Measurements from ENCODE around the gene PLEKHA8.
A peak's percentile ranks its signal among the peaks of the same experiment; 100 is the strongest.

Gene PLEKHA8

GRCh38 chr7:30115709-30116297 lies 87.6 kb downstream of the PLEKHA8 start:
- Histone ChIP-seq H3K27ac (no peak overlapping the region), H3K4me3 (no peak overlapping the region), H3K27me3 (no peaks in the 10 kb centered on the region), H3K4me2 (no peak overlapping the region), H4K20me1 (no peaks in the 10 kb centered on the region), H3K9ac (no peak overlapping the region), H3K36me3 (peaks cover 2 to 27% (median 12%) of the 10 kb centered on the region in 11 experiments; a peak in 11 of 22 replicates), H3K9me3 (replicated peaks in 1 of 11) (peaks cover 29 to 47% (median 43%) of the 10 kb centered on the region in 11 experiments), H3K4me1 (peaks cover 0 to 6% (median under 1%) of the 10 kb centered on the region in 10 experiments; a peak in 3 of 20 replicates)
- TF ChIP-seq Cebpa-rat (IDR thresholded peaks at IDR 0.05) = no peak

GRCh38 chr7:30116771-30117170 lies 88.6 kb downstream of the PLEKHA8 start:
- Histone ChIP-seq H3K4me1 (peaks cover 6 to 15% (median 9%) of the 10 kb centered on the region in 10 experiments; a peak in 18 of 20 replicates), H3K36me3 (peaks cover 4 to 31% (median 10%) of the 10 kb centered on the region in 11 experiments; a peak in 10 of 22 replicates), H3K4me2 (peak overlapping the region in 2 of 11 experiments; percentile 6 to 14; a peak in 1 of 22 replicates), H4K20me1 (no peaks in the 10 kb centered on the region), H3K27ac (no peak overlapping the region), H3K4me3 (no peak overlapping the region), H3K9ac (no peak overlapping the region), H3K9me3 (replicated peaks in 1 of 11) (peaks cover 22 to 51% (median 42%) of the 10 kb centered on the region in 11 experiments), H3K27me3 (no peaks in the 10 kb centered on the region)
- no peak for TF ChIP-seq Cebpa-rat (IDR thresholded peaks at IDR 0.05)

DNA sequence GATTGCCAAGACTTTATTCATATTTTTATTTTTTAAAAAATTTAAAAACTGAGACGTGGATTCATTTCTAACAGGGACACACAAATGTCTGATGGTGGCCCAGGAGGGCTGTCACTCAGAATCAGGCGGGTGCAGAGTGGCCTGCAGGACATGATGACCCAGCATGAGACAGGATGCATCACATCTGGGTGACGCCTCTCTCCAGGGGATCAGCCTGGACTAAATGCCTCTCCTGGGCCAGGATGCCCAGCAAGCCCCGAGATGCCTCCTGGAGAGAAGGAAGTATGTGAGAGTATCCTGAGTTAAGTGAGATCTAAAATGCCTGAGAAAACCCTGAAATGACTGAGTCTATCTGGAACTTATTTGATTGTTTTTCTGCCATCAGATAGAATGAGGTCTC lies 89.7 kb downstream of the PLEKHA8 start:
- H3K27ac ChIP-seq = no peak overlapping the region
- H3K9ac ChIP-seq = no peak overlapping the region
- TF ChIP-seq Cebpa-rat (IDR thresholded peaks at IDR 0.05) = no peak
- peaks cover 0 to 25% (median 5%) of the 10 kb centered on the region in 11 experiments; a peak in 8 of 22 replicates for H3K36me3 ChIP-seq
- peaks cover 11 to 39% (median 31%) of the 10 kb centered on the region in 11 experiments for H3K9me3 ChIP-seq (replicated peaks in 1 of 11)
- peaks cover 8 to 27% (median 19%) of the 10 kb centered on the region in 10 experiments; a peak in 19 of 20 replicates for H3K4me1 ChIP-seq
- no peak overlapping the region for H3K4me2 ChIP-seq
- H3K27me3 ChIP-seq = no peaks in the 10 kb centered on the region
- H4K20me1 ChIP-seq = no peaks in the 10 kb centered on the region
- no peak overlapping the region for H3K4me3 ChIP-seq

DNA sequence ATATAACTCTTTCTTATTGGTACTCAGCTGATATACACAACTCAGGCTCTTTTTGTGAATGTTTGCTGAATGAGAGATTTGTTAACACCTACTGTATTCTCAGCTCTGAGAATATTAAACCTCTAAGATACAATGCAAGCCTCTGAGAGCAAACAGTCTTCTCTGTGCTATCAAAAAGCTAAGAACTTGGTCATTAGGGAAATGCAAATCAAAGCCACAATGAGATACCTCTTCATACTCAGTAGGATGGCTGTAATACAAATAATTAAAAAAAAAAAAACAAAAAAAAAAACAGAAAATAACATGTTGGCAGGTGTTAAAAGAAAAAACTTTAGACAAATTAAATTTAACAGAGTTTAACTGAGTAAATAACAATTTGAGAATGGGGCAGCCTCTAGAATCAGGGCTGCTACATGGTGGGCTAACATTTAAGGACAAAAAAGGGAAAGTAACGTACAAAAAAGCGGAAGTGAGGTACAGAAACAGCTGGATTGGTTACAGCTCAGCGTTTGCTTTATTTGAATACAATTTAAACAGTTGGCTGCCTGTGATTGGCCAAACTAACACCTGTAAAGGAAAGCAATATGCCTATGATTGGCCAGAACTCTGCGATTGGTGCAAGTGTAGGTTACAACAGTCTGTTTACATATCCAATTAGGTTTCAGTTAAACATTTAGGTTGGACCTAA lies 91.8 kb downstream of the PLEKHA8 start:
- Histone ChIP-seq H3K4me1 (peaks cover 8 to 24% (median 19%) of the 10 kb centered on the region in 10 experiments; a peak in 19 of 20 replicates), H3K27me3 (no peaks in the 10 kb centered on the region), H4K20me1 (no peaks in the 10 kb centered on the region), H3K9ac (no peak overlapping the region), H3K9me3 (replicated peaks in 1 of 11) (peaks cover 0 to 22% (median 16%) of the 10 kb centered on the region in 11 experiments; a peak in 18 of 22 replicates), H3K4me3 (no peak overlapping the region), H3K27ac (no peak overlapping the region), H3K36me3 (peaks cover 0 to 11% (median 0%) of the 10 kb centered on the region in 11 experiments; a peak in 3 of 22 replicates), H3K4me2 (no peak overlapping the region)
- TF ChIP-seq Cebpa-rat (IDR thresholded peaks at IDR 0.05) = no peak

- Histone ChIP-seq H3K4me2 (peak overlapping the region; percentile 80 to 100 (median 96)), H3K4me3 (peak overlapping the region; percentile 78 to 98 (median 90)), H3K9ac (peak overlapping the region; percentile 70 to 87 (median 82); a peak in 19 of 22 replicates), H3K9me3 (replicated peaks in 1 of 11) (no peaks in the 10 kb centered on the region), H3K36me3 (peaks cover 0 to 10% (median under 1%) of the 10 kb centered on the region in 11 experiments; a peak in 5 of 22 replicates), H3K27ac (peak overlapping the region in 4 of 11 experiments; percentile 52 to 84 (median 79); a peak in 5 of 22 replicates), H3K4me1 (peaks cover 5 to 16% (median 10%) of the 10 kb centered on the region in 10 experiments; a peak in 14 of 20 replicates), H4K20me1 (peaks cover 0 to 16% (median 0%) of the 10 kb centered on the region in 11 experiments; a peak in 6 of 22 replicates), H3K27me3 (peaks cover 13 to 36% (median 32%) of the 10 kb centered on the region in 11 experiments)
- TF ChIP-seq Cebpa-rat (IDR thresholded peaks at IDR 0.05) = no peak
Measured at GRCh38 chr7:30133736-30134610, 105.8 kb downstream of the PLEKHA8 start.

DNA sequence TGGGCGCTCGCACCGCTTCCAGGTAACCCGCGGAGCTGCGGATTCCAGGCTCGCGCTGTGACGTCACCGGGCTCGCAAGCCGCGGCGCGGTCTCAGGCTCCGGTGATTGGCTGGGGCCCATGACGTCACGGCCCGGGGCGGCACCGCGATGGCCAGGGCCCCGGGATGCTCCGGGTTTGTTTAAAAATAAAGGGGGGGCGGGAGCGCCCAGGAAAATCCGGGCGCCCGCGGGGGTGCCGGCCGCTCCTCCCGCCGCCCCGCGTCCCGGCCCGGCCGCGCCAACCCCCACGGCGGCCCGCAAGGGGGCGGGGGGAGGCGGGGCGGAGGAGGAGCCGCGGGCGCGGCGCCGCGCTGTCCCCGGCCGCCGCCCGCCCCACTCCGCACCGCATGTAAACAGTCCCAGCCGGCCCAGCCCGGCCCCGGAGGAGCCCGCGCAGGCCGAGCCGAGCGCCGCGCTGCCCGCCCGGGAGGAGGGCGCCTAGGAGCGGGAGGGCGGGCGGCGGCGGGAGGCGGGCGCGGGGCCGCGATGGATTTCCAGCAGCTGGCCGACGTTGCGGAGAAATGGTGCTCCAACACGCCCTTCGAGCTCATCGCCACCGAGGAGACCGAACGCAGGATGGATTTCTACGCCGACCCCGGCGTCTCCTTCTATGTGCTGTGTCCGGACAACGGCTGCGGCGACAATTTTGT lies 106.5 kb downstream of the PLEKHA8 start, which contains the start of gene MTURN:
TSS of gene MTURN (plus strand) at position 376 of the 690 bp plus-strand sequence. CDS start at position 527, 151 bp downstream.
- peaks cover 5 to 16% (median 10%) of the 10 kb centered on the region in 10 experiments; a peak in 14 of 20 replicates for H3K4me1 ChIP-seq
- peaks cover 0 to 19% (median 0%) of the 10 kb centered on the region in 11 experiments; a peak in 6 of 22 replicates for H4K20me1 ChIP-seq
- H3K4me2 ChIP-seq = peak within 1 kb of the TSS; percentile 90 to 100 (median 96)
- peak within 1 kb of the TSS; percentile 78 to 98 (median 90) for H3K4me3 ChIP-seq
- H3K27ac ChIP-seq = peak within 1 kb of the TSS; percentile 42 to 84 (median 59); a peak in 21 of 22 replicates
- TF ChIP-seq Cebpa-rat (IDR thresholded peaks at IDR 0.05) = no peak
- H3K9ac ChIP-seq = peak within 1 kb of the TSS; percentile 70 to 87 (median 82)
- peaks cover 13 to 36% (median 32%) of the 10 kb centered on the region in 11 experiments for H3K27me3 ChIP-seq
- peaks cover 0 to 3% (median 0%) of the 10 kb centered on the region in 11 experiments; a peak in 1 of 22 replicates for H3K36me3 ChIP-seq
- H3K9me3 ChIP-seq (replicated peaks in 1 of 11) = no peaks in the 10 kb centered on the region

- H3K4me1 ChIP-seq = peaks cover 5 to 16% (median 10%) of the 10 kb centered on the region in 10 experiments; a peak in 14 of 20 replicates
- peak overlapping the region; percentile 78 to 98 (median 90) for H3K4me3 ChIP-seq
- no peak for TF ChIP-seq Cebpa-rat (IDR thresholded peaks at IDR 0.05)
- peaks cover 0 to 3% (median 0%) of the 10 kb centered on the region in 11 experiments; a peak in 1 of 22 replicates for H3K36me3 ChIP-seq
- H4K20me1 ChIP-seq = peaks cover 0 to 21% (median 0%) of the 10 kb centered on the region in 11 experiments; a peak in 6 of 22 replicates
- H3K27me3 ChIP-seq = peaks cover 13 to 36% (median 32%) of the 10 kb centered on the region in 11 experiments
- no peaks in the 10 kb centered on the region for H3K9me3 ChIP-seq (replicated peaks in 1 of 11)
- peak overlapping the region; percentile 70 to 87 (median 82) for H3K9ac ChIP-seq
- H3K27ac ChIP-seq = peak overlapping the region; percentile 42 to 84 (median 59); a peak in 21 of 22 replicates
- peak overlapping the region; percentile 90 to 100 (median 96) for H3K4me2 ChIP-seq
Measured at GRCh38 chr7:30135301-30136116, 107.3 kb downstream of the PLEKHA8 start.

All from BLaER1 treated with 17β-estradiol and CSF1 and Interleukin-3, amounts not matched to agents 10 nM and 100 nM (cell line).